NCI-H1092 treated with DMSO at 0.1 percent for 48 hours (cell line): Measurements from ENCODE around the gene LHFPL3.
"Not testable (repeated sequence)": the region's sequence is repeated elsewhere in the genome, so short reads cannot be mapped to it uniquely, and the experiment has no call there.

Experiments used
- DNase-seq: peaks from one replicate; lab custom pipeline; 2025; lab: John Stamatoyannopoulos, UW

The LHFPL3 gene

GRCh38 chr7:104595591-104595990, 267.2 kb downstream of the LHFPL3 start:
- not testable (repeated sequence) for DNase-seq

DNA sequence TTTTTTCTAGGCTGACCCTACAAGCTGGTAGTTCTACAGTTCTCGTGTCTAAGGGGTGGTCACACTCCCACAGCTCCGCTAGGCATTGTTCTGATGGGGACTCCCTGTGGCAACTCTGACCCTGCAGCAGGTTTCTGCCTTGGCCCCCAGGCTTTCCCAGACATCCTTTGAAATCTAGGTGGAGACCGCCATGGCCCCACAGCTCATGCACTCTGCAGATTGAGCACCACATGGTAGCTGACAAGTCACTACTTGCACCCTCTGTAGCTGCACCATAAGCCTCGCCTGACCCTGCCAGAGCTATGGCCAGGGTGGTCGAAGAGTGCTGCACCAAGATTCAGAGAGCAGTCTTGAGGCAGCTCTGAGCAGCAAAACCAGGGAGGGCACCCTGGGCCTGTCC, 275.6 kb downstream of the LHFPL3 start:
- no peak for DNase-seq

DNA sequence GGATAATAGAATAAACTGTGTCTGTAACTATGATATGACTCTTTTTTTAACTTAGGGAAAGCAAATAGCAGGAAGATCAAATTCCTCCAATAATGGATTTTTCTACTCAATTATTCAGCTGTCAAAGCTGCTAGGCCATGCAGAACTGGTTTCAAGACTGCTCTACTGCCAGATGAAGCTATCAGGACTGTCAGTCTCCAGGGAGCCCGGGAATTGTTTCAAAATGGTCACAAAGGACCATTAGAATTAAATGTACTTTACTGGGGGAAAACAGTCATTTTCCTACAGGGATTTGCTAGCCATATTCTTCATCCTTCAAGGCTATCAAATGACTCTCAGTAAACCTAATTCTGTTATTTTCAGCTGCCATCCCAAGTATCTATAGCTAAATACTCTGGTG, 276.3 kb downstream of the LHFPL3 start:
- no peak for DNase-seq

DNA sequence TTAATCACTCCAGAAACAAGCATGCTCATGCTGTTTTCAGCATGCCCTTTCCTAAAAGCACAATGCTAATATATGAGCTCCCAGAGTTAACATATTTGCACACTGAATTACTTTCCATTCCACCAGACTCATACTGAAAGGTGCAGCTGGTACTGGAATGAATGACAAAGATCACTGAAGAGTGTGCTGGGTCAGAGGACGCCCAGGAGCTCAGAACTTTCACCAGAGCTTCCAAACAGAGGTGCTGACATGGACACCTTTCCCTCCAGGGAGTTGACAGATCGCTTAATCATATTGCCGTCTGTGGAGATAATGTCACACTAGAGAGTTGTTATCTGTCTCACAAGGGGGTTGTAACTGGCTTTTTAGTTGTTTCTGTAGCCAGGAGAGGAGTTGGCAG, 292.9 kb downstream of the LHFPL3 start:
- DNase-seq: no peak

DNA sequence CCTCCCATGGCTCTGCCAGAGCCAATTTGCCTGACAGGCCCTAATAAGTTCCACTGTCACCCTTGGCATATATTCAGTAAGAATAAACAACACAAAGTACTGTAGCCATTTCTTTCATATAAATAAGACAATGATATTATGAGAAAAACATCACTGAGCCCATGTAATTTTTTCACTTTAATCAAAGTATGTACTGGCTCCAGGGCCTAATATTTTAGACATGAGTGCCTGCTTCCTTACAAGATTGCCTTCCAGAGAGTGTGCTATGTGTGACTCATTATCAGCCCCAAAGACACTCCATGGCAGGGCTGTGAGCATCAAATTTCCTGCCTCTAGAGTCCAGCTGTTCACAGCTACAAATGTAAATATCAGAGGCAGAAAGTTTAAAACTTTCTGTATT, 297.6 kb downstream of the LHFPL3 start:
- DNase-seq: peak; percentile 46

DNA sequence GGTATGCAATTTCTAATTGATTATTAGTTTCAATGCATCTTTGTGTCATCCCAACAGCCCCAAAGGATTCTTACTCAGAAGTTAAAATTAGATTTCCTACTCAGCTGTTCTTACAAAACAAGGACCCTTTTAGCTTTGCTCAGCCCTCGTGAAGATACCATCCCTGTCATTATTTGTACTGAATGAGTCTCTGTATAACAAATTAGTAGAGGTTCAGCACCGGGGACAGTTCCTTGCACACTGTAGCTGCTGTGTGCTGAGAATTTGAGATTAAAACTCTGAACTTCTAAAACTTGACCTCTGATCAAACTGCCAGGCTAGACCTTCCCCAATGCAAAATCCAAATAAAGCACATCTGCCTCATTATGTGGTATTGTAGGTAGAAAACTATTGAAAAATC, 299.1 kb downstream of the LHFPL3 start:
- DNase-seq: no peak

DNA sequence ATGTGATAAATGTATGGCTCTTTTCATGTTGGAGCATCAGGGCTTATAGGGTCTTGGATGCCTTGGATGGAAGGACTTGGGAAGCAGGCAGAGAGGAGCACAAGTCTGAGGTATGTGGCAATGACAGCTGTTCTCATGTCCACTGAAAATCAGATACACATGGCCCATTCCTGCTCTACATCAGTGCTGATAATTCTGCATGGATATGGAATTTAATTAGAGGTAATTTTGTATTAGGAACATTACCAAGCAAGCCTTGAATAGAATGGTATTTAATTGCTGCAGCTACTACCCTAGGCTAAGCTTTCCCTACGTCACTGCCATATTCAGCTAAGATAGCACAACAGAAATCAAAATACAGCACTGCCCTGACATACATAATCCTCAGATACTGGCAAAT, 299.6 kb downstream of the LHFPL3 start:
- no peak for DNase-seq

- DNase-seq: no peak
Measured at GRCh38 chr7:104629408-104629807, 301.0 kb downstream of the LHFPL3 start.

DNA sequence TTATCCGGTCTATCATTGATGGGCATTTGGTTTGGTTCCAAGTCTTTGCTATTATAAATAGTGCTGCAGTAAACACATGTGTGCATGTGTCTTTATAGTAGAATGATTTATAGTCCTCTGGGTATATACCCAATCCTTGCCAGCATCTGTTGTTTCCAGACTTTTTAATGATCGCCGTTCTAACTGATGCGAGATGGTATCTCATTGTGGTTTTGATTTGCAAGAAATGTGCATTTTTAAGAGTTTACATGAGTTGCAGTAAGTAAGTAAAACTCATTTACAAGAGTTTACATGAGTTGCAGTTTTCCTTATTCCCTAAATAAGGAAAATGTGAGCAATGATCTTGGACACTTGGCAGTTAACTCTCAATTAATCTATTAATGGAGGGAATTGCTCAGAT, 312.1 kb downstream of the LHFPL3 start:
- no peak for DNase-seq

DNA sequence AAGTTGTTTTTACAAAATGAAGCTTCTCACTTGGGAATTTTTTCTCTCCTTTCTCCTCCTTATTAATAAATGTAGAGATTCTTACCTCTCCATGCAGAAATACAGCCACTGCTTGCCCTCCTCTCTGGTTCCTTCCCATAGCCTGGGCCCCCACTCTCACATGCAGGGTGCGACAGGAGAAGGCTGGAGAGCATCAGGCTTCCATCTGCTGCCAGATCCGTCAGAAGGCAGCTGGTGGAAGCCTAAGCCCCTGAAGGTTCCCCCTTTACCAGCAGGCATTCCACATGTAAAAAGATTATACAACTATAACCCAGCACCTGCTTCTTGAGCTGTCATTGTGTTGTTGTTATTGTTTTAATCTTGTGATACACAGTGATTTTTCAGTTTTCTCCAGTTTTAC, 314.2 kb downstream of the LHFPL3 start:
- DNase-seq: no peak

DNA sequence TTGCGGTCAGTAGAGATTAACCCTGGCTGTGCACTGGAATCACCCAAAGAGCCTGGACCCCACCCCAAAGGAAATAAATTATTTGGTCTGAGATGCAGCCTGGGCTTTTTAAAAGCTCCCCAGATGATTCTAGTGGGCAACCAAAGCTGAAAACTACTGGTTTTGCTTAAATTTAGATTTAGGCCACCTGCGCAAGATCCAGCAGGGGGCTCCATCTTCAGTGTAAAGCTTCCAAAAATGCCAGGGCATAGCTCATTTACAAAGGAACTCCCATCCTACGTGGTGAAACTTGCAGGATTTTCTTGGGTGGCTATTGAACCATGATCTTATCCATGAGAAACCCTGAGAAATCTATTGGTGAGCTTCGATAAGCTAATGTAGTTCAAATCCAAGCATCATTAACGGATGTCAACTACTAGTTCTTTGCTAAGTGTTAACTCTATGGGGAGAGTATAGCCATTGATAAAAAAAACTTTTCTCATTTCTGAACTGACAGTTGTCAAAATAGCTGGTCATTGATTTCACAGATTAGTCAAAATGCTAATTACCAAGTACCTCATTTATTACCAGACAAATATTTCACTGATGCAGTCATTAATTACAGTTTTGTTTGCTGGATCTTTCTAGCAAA, 315.3 kb downstream of the LHFPL3 start:
- peak; percentile 15 for DNase-seq

DNA sequence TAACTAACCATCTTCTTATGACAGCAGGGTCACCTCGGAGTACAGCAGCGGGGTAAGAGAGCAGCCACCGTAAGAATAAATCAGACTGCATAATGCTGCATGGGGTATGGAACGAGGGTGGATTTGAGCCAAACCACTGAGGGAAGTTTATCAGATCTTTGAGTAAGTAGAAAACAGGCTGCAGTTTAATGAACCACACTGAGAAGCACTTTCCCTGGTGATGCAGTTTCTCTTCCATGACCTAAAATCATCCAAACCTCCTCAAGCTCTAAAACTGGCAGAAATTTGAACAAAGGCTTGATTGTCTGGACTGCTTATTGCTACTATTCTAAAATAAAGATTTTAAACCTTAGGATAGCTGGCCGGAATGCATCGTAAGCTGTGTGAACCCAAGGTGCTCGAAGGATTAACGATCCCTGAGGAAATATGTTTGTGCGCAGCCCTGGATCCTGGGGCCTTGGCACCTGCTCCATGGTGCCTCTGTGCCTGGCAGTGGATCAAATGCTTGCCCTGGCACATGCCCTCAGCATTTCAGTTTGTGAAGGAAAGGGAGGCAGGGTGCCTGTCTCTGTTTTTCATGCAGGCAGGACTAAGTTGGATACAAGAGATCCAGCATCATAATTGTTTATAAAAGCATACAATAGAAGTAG, 322.7 kb downstream of the LHFPL3 start:
- DNase-seq: peak; percentile 35

DNA sequence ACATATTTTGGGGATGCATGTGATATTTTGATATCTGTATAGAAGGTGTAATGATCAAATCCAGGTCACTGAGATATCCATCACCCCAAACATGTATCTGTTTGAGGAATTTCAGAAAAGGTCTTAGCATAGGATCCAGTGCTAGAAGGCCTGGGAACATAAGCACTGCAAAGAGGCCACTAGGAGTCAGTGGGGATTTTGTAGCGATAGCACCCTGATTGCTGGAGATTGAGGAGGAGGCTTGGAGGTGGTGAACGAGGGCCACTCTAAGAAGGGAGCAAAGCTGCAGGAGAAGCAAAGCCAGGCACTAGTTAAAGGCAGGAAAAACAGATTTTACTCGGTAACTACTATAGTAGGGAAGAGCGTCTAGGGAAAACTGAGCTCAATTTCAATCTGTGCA, 324.0 kb downstream of the LHFPL3 start:
- no peak for DNase-seq

DNA sequence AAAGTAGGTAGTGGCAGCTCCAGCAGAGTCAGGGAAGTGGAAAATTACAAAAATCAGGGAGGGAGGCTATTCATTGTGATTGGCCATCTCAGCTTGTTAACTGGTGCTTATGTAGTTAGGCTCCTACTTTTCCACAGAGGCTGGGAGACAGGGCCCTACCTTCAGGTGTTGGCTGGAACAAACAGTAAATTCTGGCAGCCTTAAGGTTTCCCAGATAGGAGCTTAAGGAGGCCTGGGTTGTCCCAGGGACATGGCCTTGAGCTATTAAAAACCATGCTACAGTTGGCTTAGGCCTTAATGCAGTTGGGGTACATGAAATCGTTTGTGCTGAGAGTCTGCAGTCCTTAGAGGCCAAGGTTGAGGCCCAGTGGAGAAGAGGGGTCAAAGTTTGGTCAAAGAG, 324.5 kb downstream of the LHFPL3 start:
- no peak for DNase-seq

DNA sequence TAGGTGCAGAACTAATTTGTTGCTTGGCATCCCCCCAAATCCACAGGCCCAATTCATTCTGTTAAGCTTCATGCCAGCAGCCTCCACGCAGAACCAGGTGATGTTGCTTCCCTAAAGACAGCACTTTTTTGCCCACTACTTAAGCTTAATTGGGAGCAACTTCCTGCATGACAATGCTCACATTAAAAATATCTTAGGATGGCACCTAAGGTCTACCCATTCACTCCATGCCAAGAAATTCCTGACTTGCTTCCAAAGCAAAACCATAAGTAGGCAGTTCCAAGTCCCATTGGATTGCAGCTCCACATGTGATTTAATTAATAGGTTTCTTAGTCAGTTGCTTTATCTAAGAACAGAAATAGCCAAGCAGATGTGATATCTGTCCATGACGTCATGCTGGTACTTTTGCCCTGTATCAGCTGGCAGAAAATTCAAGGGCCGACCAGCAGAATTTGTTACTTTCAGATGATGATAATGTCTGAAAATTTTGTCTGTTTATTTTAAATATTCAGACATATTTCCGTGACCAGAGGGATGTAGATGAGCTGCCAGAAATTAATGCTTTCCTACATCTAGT, 325.5 kb downstream of the LHFPL3 start:
- peak; percentile 43 for DNase-seq

GRCh38 chr7:104655592-104655991, 327.2 kb downstream of the LHFPL3 start:
- DNase-seq: no peak

- no peak for DNase-seq
Measured at GRCh38 chr7:104656467-104656866, 328.1 kb downstream of the LHFPL3 start.

- no peak for DNase-seq
Measured at GRCh38 chr7:104657134-104657533, 328.7 kb downstream of the LHFPL3 start.

- DNase-seq: no peak
Measured at GRCh38 chr7:104661575-104661974, 333.2 kb downstream of the LHFPL3 start.

GRCh38 chr7:104664648-104665047, 336.2 kb downstream of the LHFPL3 start:
- DNase-seq: no peak

DNA sequence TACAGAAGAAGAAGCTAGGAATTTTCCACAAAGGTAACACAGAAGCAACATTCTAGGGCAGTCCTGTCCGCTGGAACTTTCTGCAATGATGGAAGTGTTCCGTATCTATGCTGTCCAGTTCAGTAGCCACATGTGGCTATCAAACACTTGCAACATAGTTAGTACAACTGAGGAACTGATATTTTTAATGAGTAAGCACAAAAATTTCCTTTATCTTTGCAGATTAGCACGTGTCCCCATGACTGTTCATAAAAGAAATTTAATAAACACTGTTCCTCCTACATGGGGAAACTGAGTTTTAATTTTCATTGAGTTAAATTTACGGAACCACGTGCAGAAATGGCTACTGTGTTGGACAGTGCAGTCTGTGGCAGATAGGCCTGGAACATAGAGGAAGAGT, 349.2 kb downstream of the LHFPL3 start:
- DNase-seq: no peak

- DNase-seq: no peak
Measured at GRCh38 chr7:104679085-104679484, 350.7 kb downstream of the LHFPL3 start.

DNA sequence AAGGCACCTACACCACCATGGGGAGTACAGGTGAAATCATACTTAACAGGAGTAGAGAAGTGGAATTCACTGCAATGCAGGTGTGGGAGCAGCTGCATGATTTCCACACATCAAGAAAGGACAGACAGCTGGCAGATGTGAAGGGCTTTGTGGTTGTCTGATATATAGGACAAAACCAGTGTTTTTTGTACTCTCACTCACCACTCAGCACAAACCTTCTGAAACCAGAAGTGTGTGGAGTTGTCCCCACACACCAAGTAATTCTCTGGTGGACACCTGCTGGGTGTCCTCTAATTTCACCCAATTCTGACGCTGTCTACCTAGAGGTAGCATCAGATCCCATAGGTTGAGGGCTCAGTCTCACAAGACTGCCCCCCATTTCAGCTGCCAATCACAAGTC, 357.9 kb downstream of the LHFPL3 start:
- no peak for DNase-seq

DNA sequence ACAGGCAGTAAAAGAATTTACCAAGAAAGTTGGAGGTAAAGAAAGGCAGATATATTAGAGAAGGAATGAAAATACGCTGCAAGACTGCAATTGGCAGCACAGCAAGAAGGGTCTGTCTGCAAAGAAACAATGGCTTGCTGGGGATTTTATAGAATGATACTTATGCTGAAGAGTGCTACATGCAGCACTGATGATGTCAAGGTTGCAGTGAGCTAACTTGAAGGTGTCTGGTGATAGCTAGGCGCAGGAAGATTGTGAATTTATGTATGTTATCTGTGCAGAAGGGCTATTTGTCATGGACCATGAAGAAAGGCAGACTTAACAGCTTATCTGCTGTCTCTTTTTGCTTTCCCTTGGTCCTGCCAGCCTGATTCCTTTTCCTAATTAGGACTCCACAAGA, 366.3 kb downstream of the LHFPL3 start:
- no peak for DNase-seq
